K562 (cell line): ENCODE data around the gene LRP1B. TPM values are rescaled to one million over a fixed set of nuclear protein-coding genes. Genes with fewer than 3 reads are reported as not detected.

Experiments
- ATAC-seq: fragments of 200-7000 bp; cut with Tn5 transposase; 3 replicates; pipeline ENCODE4 v1.9.1; 2020; ENCODE audit warnings: moderate library complexity
- BruUV-seq: library from RNA; stranded (reverse); fragments of 400-500 nt; replicated peaks from 2 replicates; lab custom pipeline; 2021; lab: Mats Ljungman, UMichigan
- CTCF ChIA-PET: fragments of 300-600 bp; formaldehyde crosslinking; extraction: SDS; loops from one replicate; lab custom pipeline; 2021; ENCODE audit warnings: low intra/inter-chr PET ratio; lab: Yijun Ruan, JAX
- POLR2A ChIA-PET: fragments of 300-600, 350-650 bp; sonication (Branson Sonifier 250); formaldehyde crosslinking; extraction: SDS; loops from one replicate; lab custom pipeline; 2021; ENCODE audit warnings: antibody characterized with exemption, inconsistent platforms; lab: Yijun Ruan, JAX
- DNase-seq, 4 experiments: peaks; one replicate each; pipeline versions ENCODE4 v3.0.0 to v3.0.0-alpha.2; 2011 to 2018; ENCODE audit warnings: low spot score in 3 of 4, mixed read lengths in 3 of 4; ENCODE audit errors: extremely low read depth in 1 of 4
- FAIRE-seq: peaks from 2 replicates; lab custom pipeline; 2011; peaks lifted over from hg19 to GRCh38; lab: Jason Lieb, UNC
- H2AFZ ChIP-seq: 2 replicates; pipeline ENCODE4 v1.6.0; 2011; ENCODE audit warnings: low read depth, low read length, control low read depth, inconsistent platforms
- H3K27ac ChIP-seq: fragments of 200-600 bp; 3 replicates; pipeline ENCODE4 v1.8.0; 2011; ENCODE audit warnings: low read depth, mild to moderate bottlenecking, control low read depth, inconsistent platforms, low read length, moderate library complexity, mixed read lengths; ENCODE audit errors: extremely low read depth
- H3K27me3 ChIP-seq, 2 experiments: fragments of 300-600 bp in 1 of 2; 2 replicates in 1 of 2; 3 replicates in 1 of 2; pipeline versions ENCODE4 v1.6.0 to v1.8.0; 2011; ENCODE audit warnings: inconsistent platforms in 2 of 2, low read length in 2 of 2, mild to moderate bottlenecking in 1 of 2, mixed read lengths in 1 of 2, moderate library complexity in 1 of 2; ENCODE audit not compliant: control insufficient read depth in 2 of 2, insufficient read depth in 2 of 2
- H3K36me3 ChIP-seq: fragments of 300-600 bp; 3 replicates; pipeline ENCODE4 v1.8.0; 2011; ENCODE audit warnings: mild to moderate bottlenecking, low read length, inconsistent platforms; ENCODE audit not compliant: control insufficient read depth, insufficient read depth
- H3K4me1 ChIP-seq, 2 experiments: fragments of 200-600 bp in 1 of 2; replicated peaks in 1 of 2; 2 replicates in 1 of 2; 3 replicates in 1 of 2; pipeline versions ENCODE4 v1.5.1 to v1.8.0; 2011; ENCODE audit warnings: inconsistent platforms in 2 of 2, low read length in 2 of 2, mild to moderate bottlenecking in 1 of 2, mixed read lengths in 1 of 2, moderate library complexity in 1 of 2; ENCODE audit not compliant: control insufficient read depth in 2 of 2, insufficient read depth in 2 of 2
- H3K4me2 ChIP-seq: 2 replicates; pipeline ENCODE4 v1.6.1; 2011; ENCODE audit warnings: low read length, control low read depth, inconsistent platforms, mixed read lengths; ENCODE audit not compliant: insufficient read depth
- H3K4me3 ChIP-seq: fragments of 200-600 bp; sonication (generic), shearing (Covaris generic); 2 replicates; pipeline ENCODE4 v1.5.1; 2016; ENCODE audit warnings: control low read depth, inconsistent platforms
- H3K79me2 ChIP-seq: fragments of 200-600 bp; 3 replicates; pipeline ENCODE4 v1.8.0; 2011; ENCODE audit warnings: low read length, inconsistent platforms; ENCODE audit not compliant: control insufficient read depth, insufficient read depth
- H3K9ac ChIP-seq, 2 experiments: 2 replicates each; pipeline versions ENCODE4 v1.6.0 to v1.6.1; 2011; ENCODE audit warnings: low read depth in 2 of 2, low read length in 2 of 2, control low read depth in 1 of 2, inconsistent platforms in 1 of 2, mild to moderate bottlenecking in 1 of 2, mixed read lengths in 1 of 2; ENCODE audit not compliant: insufficient read depth in 1 of 2
- H3K9me1 ChIP-seq: one replicate; pipeline ENCODE4 v1.6.0; 2011; ENCODE audit warnings: inconsistent platforms, mild to moderate bottlenecking, low read length, moderate library complexity; ENCODE audit not compliant: control insufficient read depth, insufficient read depth
- H3K9me3 ChIP-seq: replicated peaks from 2 replicates; pipeline ENCODE4 v1.5.1; 2011; ENCODE audit warnings: low read depth, low read length, inconsistent platforms; ENCODE audit not compliant: control insufficient read depth, insufficient read depth
- H4K20me1 ChIP-seq: replicated peaks from 2 replicates; pipeline ENCODE4 v1.6.1; 2011; ENCODE audit warnings: low read length, inconsistent platforms, mixed read lengths; ENCODE audit not compliant: control insufficient read depth, insufficient read depth
- AFF4 ChIP-seq: sonication (generic); formaldehyde crosslinking; IDR thresholded peaks from 2 replicates; pipeline ENCODE4 v1.8.0; 2023; ENCODE audit warnings: mild to moderate bottlenecking, missing genetic modification reagents
- BACH1 ChIP-seq: fragments of 200-800 bp; sonication (Bioruptor generic); IDR thresholded peaks from 2 replicates; pipeline ENCODE4 v1.6.1; 2016; ENCODE audit warnings: missing genetic modification characterization, missing compliant biosample characterization
- C11orf30 ChIP-seq: fragments of 450-650 bp; IDR thresholded peaks from 2 replicates; pipeline ENCODE4 v1.6.1; 2016; ENCODE audit warnings: low read depth, mild to moderate bottlenecking
- CREB1 ChIP-seq, 2 experiments: sonication (generic) in 1 of 2; formaldehyde crosslinking in 1 of 2; IDR thresholded peaks; 2 replicates each; pipeline versions ENCODE4 v1.6.1 to v1.8.0; 2012 to 2022; ENCODE audit warnings: inconsistent platforms in 1 of 2, mild to moderate bottlenecking in 1 of 2, missing genetic modification reagents in 1 of 2, moderate library complexity in 1 of 2
- ETV5 ChIP-seq: sonication (generic); formaldehyde crosslinking; IDR thresholded peaks from 2 replicates; pipeline ENCODE4 v1.4.0; 2020; ENCODE audit warnings: low read depth, mild to moderate bottlenecking, missing genetic modification reagents
- MLX ChIP-seq, 2 experiments: fragments of 450-650 bp in 1 of 2; sonication (generic) in 1 of 2; formaldehyde crosslinking; conservative IDR thresholded peaks; 2 replicates each; pipeline versions ENCODE4 v1.4.0 to v1.8.1; 2020 to 2022; ENCODE audit warnings: mild to moderate bottlenecking in 1 of 2, missing genetic modification reagents in 1 of 2
- PPARD ChIP-seq: fragments of 250-450 bp; sonication (Bioruptor Pico); IDR thresholded peaks from 2 replicates; pipeline ENCODE4 v1.8.0; 2022; ENCODE audit warnings: inconsistent platforms, mild to moderate bottlenecking, moderate library complexity
- SFPQ ChIP-seq: fragments of 200-400 bp; formaldehyde crosslinking; IDR thresholded peaks from 2 replicates; pipeline ENCODE4 v1.6.1; 2017; ENCODE audit warnings: mild to moderate bottlenecking, low read depth, low read length, moderate library complexity
- TCFL5 ChIP-seq: fragments of 250-450 bp; sonication (Bioruptor Pico); conservative IDR thresholded peaks from 2 replicates; pipeline ENCODE4 v1.6.1; 2021; ENCODE audit warnings: mild to moderate bottlenecking, moderate library complexity, matching md5 sums
- ZBTB1 ChIP-seq: sonication (generic); formaldehyde crosslinking; IDR thresholded peaks from 2 replicates; pipeline ENCODE4 v1.8.1; 2023; ENCODE audit warnings: missing genetic modification reagents, low read depth, mild to moderate bottlenecking, borderline replicate concordance
- ZNF398 ChIP-seq: fragments of 250-450 bp; sonication (Bioruptor Pico); IDR thresholded peaks from 2 replicates; pipeline ENCODE4 v1.8.0; 2021; ENCODE audit warnings: moderate library complexity, mild to moderate bottlenecking, inconsistent platforms
- WGBS: fragments of 100-300 bp; shearing (Covaris generic); methylation state at CpG from one replicate; pipeline ENCODE4 v1.1.6; 2016; ENCODE audit warnings: low coverage, mixed read lengths; ENCODE audit not compliant: insufficient coverage; ENCODE audit errors: missing lambda C conversion rate; 5-methylcytosine and 5-hydroxymethylcytosine counted together
- in situ Hi-C: fragments of 300-500 bp; cut with MboI; formaldehyde crosslinking; loops from 4 replicates; pipeline ENCODE4 v1.15.0; 2018; ENCODE audit warnings: inconsistent platforms, mixed read lengths
- intact Hi-C: fragments of 100-400 bp; cut with micrococcal nuclease; formaldehyde crosslinking; loops from 2 replicates; pipeline ENCODE4 v1.14.2; 2022
- polyA plus RNA-seq, 8 experiments: library from polyadenylated mRNA; depleted of rRNA in 4 of 8; stranded (reverse) in 5 of 8; unstranded in 3 of 8; fragments of >200 nt; fragmentation: Nextera tagmentation in 2 of 8; fragmentation: Illumina TruSeq in 1 of 8; extraction: Ambion mirVana in 2 of 8; extraction: Trizol in 1 of 8; gene quantifications; 2 replicates each; pipeline versions ENCODE4 v1.2.1 to v1.2.3, GENCODE V29; 2011 to 2014; ENCODE audit warnings: inconsistent platforms in 1 of 8, missing spikeins in 1 of 8
- total RNA-seq, 7 experiments: library from RNA; depleted of rRNA in 6 of 7; stranded (reverse); fragments of >200 nt in 6 of 7; fragmentation: Illumina TruSeq in 2 of 7; extraction: Trizol in 2 of 7; gene quantifications; 2 replicates each; pipeline versions ENCODE4 v1.2.1 to v1.2.3, GENCODE V29; 2011 to 2021; ENCODE audit warnings: low replicate concordance in 1 of 7

The LRP1B gene
- total and polyA plus RNA-seq, 9 of the 15 experiments (the other 6 are each of a cell fraction or from before 2014, with no cell fraction given) = not detected

- TF ChIP-seq C11orf30 = peak; percentile 63
- TF ChIP-seq AFF4 (CRISPR knock-in tag) = no peak
- TF ChIP-seq BACH1 = peak; percentile 47; the same call in 1 of the 2 replicates
These were observed at the start of gene LRP1B (continued) for GRCh38 chr2:142131010-142131669.

- intact Hi-C loops (no loop called here), in situ Hi-C loops (no loop called here)
- no peak for FAIRE-seq
- 0% methylated on average over 1 of the region's 1 CpG for WGBS
- Histone ChIP-seq H3K27ac (no peak overlapping the region), H3K4me2 (no peak overlapping the region), H3K79me2 (no peaks in the 10 kb centered on the region), H3K4me3 (no peak overlapping the region), H3K36me3 (no peaks in the 10 kb centered on the region), H3K9ac (no peak overlapping the region), H3K4me1 (no peaks in the 10 kb centered on the region), H3K27me3 (no peaks in the 10 kb centered on the region), H4K20me1 (no peaks in the 10 kb centered on the region), H3K9me3 (no peaks in the 10 kb centered on the region), H2AFZ (no peak overlapping the region), H3K9me1 (no peaks in the 10 kb centered on the region)
- ATAC-seq = no peak
- no peak for DNase-seq
- POLR2A ChIA-PET = no interaction called here
- CTCF ChIA-PET = no interaction called here
- no TSS peak for BruUV-seq
- no peak for TF ChIP-seq ZBTB1 (CRISPR knock-in tag)
- TF ChIP-seq TCFL5 = no peak
- TF ChIP-seq PPARD (CRISPR knock-in tag) = no peak
- no peak for TF ChIP-seq ZNF398
- TF ChIP-seq SFPQ = no peak
- TF ChIP-seq ETV5 (CRISPR knock-in tag) = no peak
- no peak for TF ChIP-seq MLX (CRISPR knock-in tag; conservative IDR thresholded peaks at IDR 0.05)
- TF ChIP-seq CREB1 (IDR thresholded peaks at IDR 0.05) = no peak
- no peak for TF ChIP-seq CREB1 (CRISPR knock-in tag; IDR thresholded peaks at IDR 0.05)
These were observed 48.9 kb upstream of the LRP1B start for GRCh38 chr2:142179686-142180085.
